22Rv1 (cell line): ENCODE data around the gene CCR6.

Experiments used
- H3K27ac ChIP-seq: fragments of 450-650 bp; 2 replicates; pipeline ENCODE4 v1.5.1; 2017
- ZFX ChIP-seq: fragments of 450-650 bp; IDR thresholded peaks from 2 replicates; pipeline ENCODE4 v1.6.1; 2017; ENCODE audit warnings: antibody characterized with exemption, borderline replicate concordance
- TF ChIP-seq, protein P1 (sequence below): fragments of 450-650 bp; IDR thresholded peaks from 2 replicates; pipeline ENCODE4 v1.5.1; 2017; ENCODE audit warnings: mild to moderate bottlenecking

Gene CCR6

GRCh38 chr6:167121335-167121841, 1.5 kb upstream of the CCR6 start:
- H3K27ac ChIP-seq = no peak overlapping the region

DNA sequence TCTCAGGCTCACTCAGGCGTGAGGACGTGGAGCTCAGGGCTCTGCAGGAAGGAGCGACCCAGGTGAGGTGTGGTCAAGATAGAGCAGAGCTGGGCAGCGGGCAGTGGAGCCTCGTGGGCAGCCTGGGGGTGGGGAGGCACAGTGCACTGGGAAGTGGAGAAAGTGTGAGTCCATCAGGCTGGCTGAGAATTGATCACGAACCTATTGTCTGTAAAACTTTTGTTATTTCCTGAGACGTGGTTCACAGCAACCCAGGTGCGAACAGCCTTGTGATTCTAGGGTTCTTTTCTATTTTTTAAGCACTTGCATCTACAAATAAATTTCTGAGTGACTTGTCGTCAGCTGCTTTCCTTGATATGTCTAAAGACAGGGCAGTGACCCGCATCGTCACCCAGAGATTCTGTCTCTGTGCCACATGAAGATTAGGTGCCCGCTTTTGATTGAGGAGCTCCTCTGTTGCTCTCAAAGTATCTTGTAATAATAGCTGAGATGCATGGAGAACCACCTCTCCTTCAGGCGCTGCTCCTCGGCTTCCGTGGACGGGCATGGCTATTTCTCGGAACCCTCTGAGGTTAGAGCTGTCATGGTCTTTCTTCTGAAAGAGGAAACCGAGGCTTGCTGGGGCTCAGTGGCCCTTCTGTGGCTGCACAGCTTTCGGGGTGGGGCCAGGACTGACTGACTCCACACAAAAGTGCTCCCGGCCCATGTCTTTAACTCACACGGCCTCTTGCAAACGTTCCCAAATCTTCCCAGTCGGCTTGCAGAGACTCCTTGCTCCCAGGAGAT, 662 bp upstream of the CCR6 start:
- H3K27ac ChIP-seq = no peak overlapping the region
- no peak for TF ChIP-seq ZFX
- TF ChIP-seq, protein P1, sequence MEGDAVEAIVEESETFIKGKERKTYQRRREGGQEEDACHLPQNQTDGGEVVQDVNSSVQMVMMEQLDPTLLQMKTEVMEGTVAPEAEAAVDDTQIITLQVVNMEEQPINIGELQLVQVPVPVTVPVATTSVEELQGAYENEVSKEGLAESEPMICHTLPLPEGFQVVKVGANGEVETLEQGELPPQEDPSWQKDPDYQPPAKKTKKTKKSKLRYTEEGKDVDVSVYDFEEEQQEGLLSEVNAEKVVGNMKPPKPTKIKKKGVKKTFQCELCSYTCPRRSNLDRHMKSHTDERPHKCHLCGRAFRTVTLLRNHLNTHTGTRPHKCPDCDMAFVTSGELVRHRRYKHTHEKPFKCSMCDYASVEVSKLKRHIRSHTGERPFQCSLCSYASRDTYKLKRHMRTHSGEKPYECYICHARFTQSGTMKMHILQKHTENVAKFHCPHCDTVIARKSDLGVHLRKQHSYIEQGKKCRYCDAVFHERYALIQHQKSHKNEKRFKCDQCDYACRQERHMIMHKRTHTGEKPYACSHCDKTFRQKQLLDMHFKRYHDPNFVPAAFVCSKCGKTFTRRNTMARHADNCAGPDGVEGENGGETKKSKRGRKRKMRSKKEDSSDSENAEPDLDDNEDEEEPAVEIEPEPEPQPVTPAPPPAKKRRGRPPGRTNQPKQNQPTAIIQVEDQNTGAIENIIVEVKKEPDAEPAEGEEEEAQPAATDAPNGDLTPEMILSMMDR = no peak

More at GRCh38 chr6:167121335-167121841, 1.5 kb upstream of the CCR6 start:
- no peak for TF ChIP-seq ZFX
- TF ChIP-seq, protein P1 = no peak

GRCh38 chr6:167124753-167125152, 1.9 kb downstream of the CCR6 start:
- no peak overlapping the region for H3K27ac ChIP-seq
- no peak for TF ChIP-seq ZFX
- TF ChIP-seq, protein P1 = no peak

DNA sequence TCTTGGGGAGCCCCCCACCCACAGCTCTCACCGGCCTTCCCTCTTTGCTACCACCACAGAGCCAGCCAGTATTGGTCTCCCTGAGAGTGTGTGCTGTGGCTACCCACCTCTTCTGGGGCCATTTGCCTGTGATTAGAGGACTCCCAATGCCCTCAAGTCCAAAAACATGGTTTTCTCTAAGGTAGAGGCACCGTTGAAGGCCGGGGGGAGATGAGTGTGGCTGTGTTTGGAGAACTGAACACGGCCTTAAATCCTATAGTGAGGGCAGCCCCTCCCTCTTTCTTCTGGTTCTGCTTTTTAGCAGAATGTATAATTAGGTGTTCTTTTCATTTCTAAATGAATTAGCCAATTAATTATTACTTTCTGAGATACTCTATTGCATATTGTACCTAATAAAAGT, 2.5 kb downstream of the CCR6 start:
- no peak overlapping the region for H3K27ac ChIP-seq
- TF ChIP-seq ZFX = no peak
- TF ChIP-seq, protein P1 = no peak

- H3K27ac ChIP-seq = no peak overlapping the region
- TF ChIP-seq ZFX = no peak
- TF ChIP-seq, protein P1 = no peak
These were observed 3.0 kb downstream of the CCR6 start for GRCh38 chr6:167125855-167126349.

DNA sequence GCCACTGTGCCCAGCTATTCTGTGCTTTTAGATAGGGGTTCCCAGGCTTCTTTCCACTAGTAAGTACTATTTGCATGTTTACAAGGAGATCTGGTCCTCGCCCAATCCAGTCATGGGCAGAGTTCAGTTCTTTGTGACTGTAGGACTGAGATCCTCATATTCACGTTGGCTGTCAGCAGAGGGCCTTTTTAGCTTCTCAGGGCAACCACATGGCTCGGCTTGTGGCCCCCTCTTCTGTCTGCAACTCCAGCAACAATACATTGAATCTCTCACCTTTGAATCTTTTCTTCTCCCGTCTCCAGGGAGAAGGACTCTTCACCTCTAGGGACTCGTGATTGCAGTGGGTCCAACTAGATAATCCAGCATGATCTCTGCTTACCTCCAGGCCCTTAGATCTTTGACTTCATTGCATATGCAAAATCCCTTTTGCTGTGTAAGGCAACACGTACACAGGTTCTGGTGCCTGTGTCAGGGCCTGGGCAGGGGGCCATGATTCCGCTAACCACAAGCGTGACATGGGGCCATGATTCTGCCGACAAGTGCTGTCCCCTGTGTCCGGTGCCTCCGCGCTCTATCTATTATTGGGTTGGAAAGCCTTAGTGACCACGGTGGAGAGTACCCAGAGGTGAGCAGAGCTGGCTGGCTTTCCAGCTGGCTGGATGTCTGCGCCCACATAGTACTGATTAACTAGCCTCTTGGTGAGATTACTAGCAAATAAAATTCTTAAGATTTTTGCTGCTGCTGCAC, 5.1 kb downstream of the CCR6 start:
- H3K27ac ChIP-seq = no peak overlapping the region
- TF ChIP-seq, protein P1 = no peak
- TF ChIP-seq ZFX = no peak

DNA sequence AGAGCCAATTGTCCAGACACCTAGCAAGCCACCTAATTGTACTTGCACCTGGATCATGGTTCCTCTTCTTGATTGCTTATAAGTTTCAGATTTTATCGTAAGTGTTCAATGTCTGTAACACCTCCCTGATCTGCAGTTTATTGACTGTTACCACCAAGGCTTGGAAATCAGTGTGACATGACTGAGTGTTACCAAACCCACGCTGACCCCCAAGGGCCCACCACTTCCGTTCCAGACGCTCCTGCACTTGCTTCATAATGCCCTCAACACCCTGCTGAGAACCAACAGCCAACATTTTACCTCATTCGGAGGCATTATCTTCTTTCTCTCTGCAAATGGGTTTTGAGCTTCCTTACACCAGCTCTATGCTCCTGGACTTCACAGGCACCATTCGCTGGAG, 6.3 kb downstream of the CCR6 start:
- no peak overlapping the region for H3K27ac ChIP-seq
- TF ChIP-seq ZFX = no peak
- TF ChIP-seq, protein P1 = no peak
